DMS79 treated with DMSO at 0.1 percent for 48 hours (cell line): ENCODE results near the gene SNX9.
"Not testable (repeated sequence)": the region's sequence is repeated elsewhere in the genome, so short reads cannot be mapped to it uniquely, and the experiment has no call there.

Source experiments
- DNase-seq: peaks from one replicate; lab custom pipeline; 2025; lab: John Stamatoyannopoulos, UW

The SNX9 gene

GRCh38 chr6:157887892-157888291 is 64.8 kb downstream of the SNX9 start:
- DNase-seq = no peak

GRCh38 chr6:157891544-157892362 is 68.7 kb downstream of the SNX9 start:
- DNase-seq = no peak

GRCh38 chr6:157892363-157892877 is 69.4 kb downstream of the SNX9 start:
- no peak for DNase-seq

- DNase-seq = no peak
These were observed 70.2 kb downstream of the SNX9 start for GRCh38 chr6:157893238-157893637.

GRCh38 chr6:157895585-157895984 is 72.5 kb downstream of the SNX9 start:
- DNase-seq = no peak

GRCh38 chr6:157896932-157897331 is 73.9 kb downstream of the SNX9 start:
- no peak for DNase-seq

GRCh38 chr6:157898169-157898568 is 75.1 kb downstream of the SNX9 start:
- no peak for DNase-seq

- no peak for DNase-seq
These were observed 75.6 kb downstream of the SNX9 start for GRCh38 chr6:157898640-157899039.

- not testable (repeated sequence) for DNase-seq
These were observed 77.2 kb downstream of the SNX9 start for GRCh38 chr6:157900262-157900661.

GRCh38 chr6:157900751-157901150 is 77.7 kb downstream of the SNX9 start:
- not testable (repeated sequence) for DNase-seq

GRCh38 chr6:157904999-157905398 is 82.0 kb downstream of the SNX9 start:
- no peak for DNase-seq

GRCh38 chr6:157905590-157906342 is 82.7 kb downstream of the SNX9 start:
- DNase-seq = no peak

GRCh38 chr6:157906537-157907061 is 83.6 kb downstream of the SNX9 start:
- no peak for DNase-seq

- no peak for DNase-seq
These were observed 84.6 kb downstream of the SNX9 start for GRCh38 chr6:157907651-157908050.

GRCh38 chr6:157908369-157909281 is 85.6 kb downstream of the SNX9 start:
- DNase-seq = no peak

GRCh38 chr6:157909282-157909664 is 86.2 kb downstream of the SNX9 start:
- no peak for DNase-seq

- no peak for DNase-seq
These were observed 88.2 kb downstream of the SNX9 start for GRCh38 chr6:157911278-157911677.

- DNase-seq = no peak
These were observed 88.7 kb downstream of the SNX9 start for GRCh38 chr6:157911786-157912185.

- no peak for DNase-seq
These were observed 89.3 kb downstream of the SNX9 start for GRCh38 chr6:157912326-157912725.

GRCh38 chr6:157921685-157922367 is 98.8 kb downstream of the SNX9 start:
- no peak for DNase-seq

GRCh38 chr6:157925771-157926170 is 102.7 kb downstream of the SNX9 start:
- DNase-seq = no peak
